Panc1 (cell line): ENCODE measurements around the gene RNF41. TPM values are rescaled to one million over a fixed set of nuclear protein-coding genes. Genes with fewer than 3 reads are reported as not detected.

Source experiments
- ATAC-seq: fragments of 200-7000 bp; cut with Tn5 transposase; 2 replicates; pipeline ENCODE4 v1.9.1; 2020; ENCODE audit warnings: mild to moderate bottlenecking, moderate library complexity
- BruUV-seq: library from RNA; stranded (reverse); fragments of 400-500 nt; replicated peaks from 2 replicates; lab custom pipeline; 2021; lab: Mats Ljungman, UMichigan
- CTCF ChIA-PET: fragments of 300-600 bp; sonication (Branson Sonifier 250); formaldehyde crosslinking; loops from one replicate; lab custom pipeline; 2022; ENCODE audit warnings: antibody characterized with exemption; lab: Charles Lee
- POLR2A ChIA-PET: fragments of 300-600 bp; sonication (Branson Sonifier 250); formaldehyde crosslinking; loops from one replicate; lab custom pipeline; 2022; ENCODE audit warnings: antibody characterized with exemption; lab: Charles Lee
- DNase-seq: peaks from one replicate; pipeline ENCODE4 v3.0.0-alpha.2; 2010; ENCODE audit warnings: low read depth, low spot score
- H3K27ac ChIP-seq: 2 replicates; pipeline ENCODE4 v1.5.1; 2011; ENCODE audit warnings: mild to moderate bottlenecking, low read length, inconsistent platforms
- H3K27me3 ChIP-seq: fragments of 200-500 bp; sonication (Bioruptor generic); 2 replicates; pipeline ENCODE4 v1.6.0; 2014; ENCODE audit warnings: low read length, inconsistent platforms; ENCODE audit not compliant: control insufficient read depth, insufficient read depth
- H3K36me3 ChIP-seq: fragments of 200-500 bp; sonication (Bioruptor generic); 2 replicates; pipeline ENCODE4 v1.5.1; 2014; ENCODE audit warnings: inconsistent platforms, mild to moderate bottlenecking, low read length, moderate library complexity; ENCODE audit not compliant: control insufficient read depth, insufficient read depth
- H3K4me1 ChIP-seq: 2 replicates; pipeline ENCODE4 v1.5.1; 2011; ENCODE audit warnings: inconsistent platforms, mild to moderate bottlenecking, low read length, moderate library complexity; ENCODE audit not compliant: control insufficient read depth, insufficient read depth
- H3K4me3 ChIP-seq, 2 experiments: 2 replicates each; pipeline ENCODE4 v1.5.1; 2011 to 2012; ENCODE audit warnings: low read depth in 2 of 2, low read length in 2 of 2, mild to moderate bottlenecking in 2 of 2, inconsistent platforms in 1 of 2, moderate library complexity in 1 of 2
- H3K9me3 ChIP-seq: fragments of 200-500 bp; sonication (Bioruptor generic); 2 replicates; pipeline ENCODE4 v1.5.1; 2014; ENCODE audit warnings: low read depth, mild to moderate bottlenecking, inconsistent platforms, low read length, moderate library complexity; ENCODE audit not compliant: control insufficient read depth, insufficient read depth
- POLR2AphosphoS5 ChIP-seq: IDR thresholded peaks from 2 replicates; pipeline ENCODE4 v1.6.1; 2012; ENCODE audit warnings: mild to moderate bottlenecking, low read depth, low read length, moderate library complexity
- SIN3A ChIP-seq: IDR thresholded peaks from 2 replicates; pipeline ENCODE4 v1.6.1; 2012; ENCODE audit warnings: low read depth, mild to moderate bottlenecking, low read length, moderate library complexity, borderline replicate concordance; ENCODE audit not compliant: insufficient read depth
- TCF7L2 ChIP-seq: IDR thresholded peaks from 2 replicates; pipeline ENCODE4 v1.6.1; 2011; ENCODE audit warnings: mild to moderate bottlenecking, low read depth, low read length, inconsistent platforms
- in situ Hi-C: cut with HindIII; loops from 2 replicates; pipeline ENCODE4 v1.10.0; 2016; ENCODE audit warnings: low sequenced_read_pairs, low pct_unique_long_range_greater_than_20kb
- intact Hi-C: fragments of 100-400 bp; cut with micrococcal nuclease; formaldehyde crosslinking; loops from one replicate; pipeline ENCODE4 v1.10.0; 2022; ENCODE audit not compliant: unreplicated experiment
- total RNA-seq: library from RNA; stranded (reverse); gene quantifications from one replicate; pipeline ENCODE4 v1.2.1, GENCODE V29; 2021; ENCODE audit not compliant: unreplicated experiment
- TF ChIP-seq, protein P1 (sequence below): fragments of 450-650 bp; IDR thresholded peaks from 2 replicates; pipeline ENCODE4 v1.5.1; 2017; ENCODE audit warnings: mild to moderate bottlenecking
- TF ChIP-seq, protein P2 (sequence below), 2 experiments: IDR thresholded peaks; 2 replicates each; pipeline ENCODE4 v1.6.1; 2011 to 2012; ENCODE audit warnings: low read depth in 2 of 2, control low read depth in 1 of 2, low read length in 1 of 2, mild to moderate bottlenecking in 1 of 2, moderate library complexity in 1 of 2; ENCODE audit not compliant: insufficient read depth in 1 of 2

RNF41 gene
- total RNA-seq, 1 experiment from 2014 or later: 35.3 TPM

DNA sequence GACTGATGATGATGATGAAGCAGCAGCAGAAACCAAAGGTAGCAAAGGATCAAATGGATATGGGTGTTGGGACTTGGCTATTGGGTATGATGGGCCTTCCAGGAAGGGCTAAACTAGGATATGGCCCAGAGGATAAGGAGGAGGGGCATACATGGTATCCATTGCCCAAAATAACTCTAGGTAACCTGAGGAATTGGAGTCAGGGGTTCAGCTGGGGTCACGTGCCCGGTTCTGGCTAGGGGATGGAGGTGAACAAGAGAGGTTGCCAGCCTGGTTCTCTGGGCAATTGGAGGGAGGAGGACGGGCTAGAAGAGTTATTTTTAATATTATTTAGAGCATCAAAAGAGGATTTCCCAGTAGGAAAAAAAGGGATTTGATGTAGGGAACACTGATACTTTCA, 39.2 kb upstream of the RNF41 start:
- BruUV-seq: no TSS peak
- CTCF ChIA-PET: interaction anchor here (0.5 kb wide), 1 partner anchor 39 kb away, joined by 3 read pairs; no protein-coding TSS in a partner anchor
- Histone ChIP-seq H3K27ac (no peak overlapping the region), H3K36me3 (peaks cover 9% of the 10 kb centered on the region), H3K4me3 (no peak overlapping the region), H3K4me1 (peaks cover 10% of the 10 kb centered on the region), H3K27me3 (no peaks in the 10 kb centered on the region), H3K9me3 (no peaks in the 10 kb centered on the region)
- POLR2A ChIA-PET: no interaction called here
- ATAC-seq: no peak
- no peak for TF ChIP-seq POLR2AphosphoS5
- TF ChIP-seq TCF7L2: no peak
- TF ChIP-seq SIN3A: no peak
- TF ChIP-seq, protein P1, sequence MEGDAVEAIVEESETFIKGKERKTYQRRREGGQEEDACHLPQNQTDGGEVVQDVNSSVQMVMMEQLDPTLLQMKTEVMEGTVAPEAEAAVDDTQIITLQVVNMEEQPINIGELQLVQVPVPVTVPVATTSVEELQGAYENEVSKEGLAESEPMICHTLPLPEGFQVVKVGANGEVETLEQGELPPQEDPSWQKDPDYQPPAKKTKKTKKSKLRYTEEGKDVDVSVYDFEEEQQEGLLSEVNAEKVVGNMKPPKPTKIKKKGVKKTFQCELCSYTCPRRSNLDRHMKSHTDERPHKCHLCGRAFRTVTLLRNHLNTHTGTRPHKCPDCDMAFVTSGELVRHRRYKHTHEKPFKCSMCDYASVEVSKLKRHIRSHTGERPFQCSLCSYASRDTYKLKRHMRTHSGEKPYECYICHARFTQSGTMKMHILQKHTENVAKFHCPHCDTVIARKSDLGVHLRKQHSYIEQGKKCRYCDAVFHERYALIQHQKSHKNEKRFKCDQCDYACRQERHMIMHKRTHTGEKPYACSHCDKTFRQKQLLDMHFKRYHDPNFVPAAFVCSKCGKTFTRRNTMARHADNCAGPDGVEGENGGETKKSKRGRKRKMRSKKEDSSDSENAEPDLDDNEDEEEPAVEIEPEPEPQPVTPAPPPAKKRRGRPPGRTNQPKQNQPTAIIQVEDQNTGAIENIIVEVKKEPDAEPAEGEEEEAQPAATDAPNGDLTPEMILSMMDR: no peak
- TF ChIP-seq, protein P2, sequence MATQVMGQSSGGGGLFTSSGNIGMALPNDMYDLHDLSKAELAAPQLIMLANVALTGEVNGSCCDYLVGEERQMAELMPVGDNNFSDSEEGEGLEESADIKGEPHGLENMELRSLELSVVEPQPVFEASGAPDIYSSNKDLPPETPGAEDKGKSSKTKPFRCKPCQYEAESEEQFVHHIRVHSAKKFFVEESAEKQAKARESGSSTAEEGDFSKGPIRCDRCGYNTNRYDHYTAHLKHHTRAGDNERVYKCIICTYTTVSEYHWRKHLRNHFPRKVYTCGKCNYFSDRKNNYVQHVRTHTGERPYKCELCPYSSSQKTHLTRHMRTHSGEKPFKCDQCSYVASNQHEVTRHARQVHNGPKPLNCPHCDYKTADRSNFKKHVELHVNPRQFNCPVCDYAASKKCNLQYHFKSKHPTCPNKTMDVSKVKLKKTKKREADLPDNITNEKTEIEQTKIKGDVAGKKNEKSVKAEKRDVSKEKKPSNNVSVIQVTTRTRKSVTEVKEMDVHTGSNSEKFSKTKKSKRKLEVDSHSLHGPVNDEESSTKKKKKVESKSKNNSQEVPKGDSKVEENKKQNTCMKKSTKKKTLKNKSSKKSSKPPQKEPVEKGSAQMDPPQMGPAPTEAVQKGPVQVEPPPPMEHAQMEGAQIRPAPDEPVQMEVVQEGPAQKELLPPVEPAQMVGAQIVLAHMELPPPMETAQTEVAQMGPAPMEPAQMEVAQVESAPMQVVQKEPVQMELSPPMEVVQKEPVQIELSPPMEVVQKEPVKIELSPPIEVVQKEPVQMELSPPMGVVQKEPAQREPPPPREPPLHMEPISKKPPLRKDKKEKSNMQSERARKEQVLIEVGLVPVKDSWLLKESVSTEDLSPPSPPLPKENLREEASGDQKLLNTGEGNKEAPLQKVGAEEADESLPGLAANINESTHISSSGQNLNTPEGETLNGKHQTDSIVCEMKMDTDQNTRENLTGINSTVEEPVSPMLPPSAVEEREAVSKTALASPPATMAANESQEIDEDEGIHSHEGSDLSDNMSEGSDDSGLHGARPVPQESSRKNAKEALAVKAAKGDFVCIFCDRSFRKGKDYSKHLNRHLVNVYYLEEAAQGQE (IDR thresholded peaks at IDR 0.05; ENCODE audit: insufficient read depth in 1 of 2, low read depth in 2 of 2, low read length in 1 of 2): no peak
- in situ Hi-C loops (no loop called here), intact Hi-C loops (no loop called here)
- no peak for DNase-seq

DNA sequence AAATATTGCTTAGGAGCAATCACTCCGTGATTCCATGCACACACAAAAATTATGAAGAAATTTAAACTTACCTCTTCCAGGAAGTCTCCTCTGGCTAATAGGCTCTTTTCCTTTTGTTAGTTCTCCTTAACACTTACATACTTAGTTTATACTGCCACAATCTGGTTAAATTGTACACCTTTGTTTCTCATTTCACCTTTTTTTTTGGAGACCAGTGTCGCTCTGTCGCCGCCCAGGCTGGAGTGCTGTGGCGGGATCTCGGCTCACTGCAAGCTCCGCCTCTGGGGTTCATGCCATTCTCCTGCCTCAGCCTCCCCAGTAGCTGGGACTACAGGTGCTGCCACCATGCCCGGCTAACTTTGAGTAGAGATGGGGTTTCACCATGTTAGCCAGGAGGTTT, 38.7 kb upstream of the RNF41 start:
- DNase-seq (no peak), ATAC-seq (no peak)
- H3K27me3 ChIP-seq: no peaks in the 10 kb centered on the region
- H3K4me1 ChIP-seq: peaks cover 10% of the 10 kb centered on the region
- no peak overlapping the region for H3K27ac ChIP-seq
- in situ Hi-C loops (no loop called here), intact Hi-C loops (no loop called here)
- CTCF ChIA-PET: no interaction called here
- peaks cover 9% of the 10 kb centered on the region for H3K36me3 ChIP-seq
- TF ChIP-seq, protein P2 (IDR thresholded peaks at IDR 0.05; ENCODE audit: insufficient read depth in 1 of 2, low read depth in 2 of 2, low read length in 1 of 2): no peak
- TF ChIP-seq, protein P1: no peak
- no peak for TF ChIP-seq TCF7L2
- no peak for TF ChIP-seq POLR2AphosphoS5
- TF ChIP-seq SIN3A: no peak
- POLR2A ChIA-PET: no interaction called here
- H3K9me3 ChIP-seq: no peaks in the 10 kb centered on the region
- BruUV-seq: no TSS peak
- H3K4me3 ChIP-seq: no peak overlapping the region
